HEK293T (cell line): ENCODE measurements around the gene GHR.

ENCODE experiments used
- CTCF ChIA-PET: fragments of 350-600 bp; formaldehyde crosslinking; extraction: SDS; loops from one replicate; lab custom pipeline; 2021; ENCODE audit warnings: antibody characterized with exemption, inconsistent platforms; lab: Yijun Ruan, JAX
- POLR2A ChIA-PET: fragments of 350-600 bp; formaldehyde crosslinking; extraction: SDS; loops from one replicate; lab custom pipeline; 2020; ENCODE audit warnings: antibody characterized with exemption, inconsistent platforms; lab: Yijun Ruan, JAX
- DNase-seq: peaks from one replicate; pipeline ENCODE4 v3.0.0; 2012; ENCODE audit warnings: mixed read lengths; ENCODE audit errors: extremely low spot score
- ARNT ChIP-seq: fragments of 450-650 bp; IDR thresholded peaks from 2 replicates; pipeline ENCODE4 v1.6.1; 2017; ENCODE audit warnings: mild to moderate bottlenecking
- BHLHE40 ChIP-seq: fragments of 450-650 bp; IDR thresholded peaks from 2 replicates; pipeline ENCODE4 v1.6.1; 2016; ENCODE audit warnings: mild to moderate bottlenecking, moderate library complexity, borderline replicate concordance
- CTBP1 ChIP-seq: fragments of 450-650 bp; IDR thresholded peaks from 2 replicates; pipeline ENCODE4 v1.6.1; 2016; ENCODE audit warnings: borderline replicate concordance
- ELF4 ChIP-seq: fragments of 450-650 bp; IDR thresholded peaks from 2 replicates; pipeline ENCODE4 v1.6.1; 2017; ENCODE audit warnings: antibody characterized with exemption
- FOXA1 ChIP-seq: fragments of 450-650 bp; IDR thresholded peaks from 2 replicates; pipeline ENCODE4 v1.6.1; 2016; ENCODE audit warnings: mild to moderate bottlenecking
- FOXK2 ChIP-seq: fragments of 450-650 bp; IDR thresholded peaks from 2 replicates; pipeline ENCODE4 v1.6.1; 2016; ENCODE audit warnings: mild to moderate bottlenecking
- FOXM1 ChIP-seq: fragments of 450-650 bp; IDR thresholded peaks from 2 replicates; pipeline ENCODE4 v1.6.1; 2017; ENCODE audit warnings: mild to moderate bottlenecking, borderline replicate concordance
- HDGF ChIP-seq: fragments of 450-650 bp; IDR thresholded peaks from 2 replicates; pipeline ENCODE4 v1.6.1; 2017; ENCODE audit warnings: antibody characterized with exemption, borderline replicate concordance
- L3MBTL2 ChIP-seq: fragments of 450-650 bp; conservative IDR thresholded peaks from 2 replicates; pipeline ENCODE4 v1.6.1; 2016; ENCODE audit warnings: mild to moderate bottlenecking
- LEF1 ChIP-seq: fragments of 450-650 bp; IDR thresholded peaks from 2 replicates; pipeline ENCODE4 v1.6.1; 2017; ENCODE audit warnings: mild to moderate bottlenecking, borderline replicate concordance
- NFRKB ChIP-seq: fragments of 450-650 bp; IDR thresholded peaks from 2 replicates; pipeline ENCODE4 v1.6.1; 2016; ENCODE audit warnings: mild to moderate bottlenecking, moderate library complexity
- PKNOX1 ChIP-seq: fragments of 450-650 bp; IDR thresholded peaks from 2 replicates; pipeline ENCODE4 v1.6.1; 2016
- SP1 ChIP-seq: fragments of 450-650 bp; IDR thresholded peaks from 2 replicates; pipeline ENCODE4 v1.6.1; 2017
- SUZ12 ChIP-seq: fragments of 450-650 bp; IDR thresholded peaks from 2 replicates; pipeline ENCODE4 v1.6.1; 2016; ENCODE audit warnings: mild to moderate bottlenecking
- TARDBP ChIP-seq: fragments of 450-650 bp; IDR thresholded peaks from 2 replicates; pipeline ENCODE4 v1.6.1; 2016
- ZNF384 ChIP-seq: fragments of 450-650 bp; IDR thresholded peaks from 2 replicates; pipeline ENCODE4 v1.6.1; 2016

GHR gene

GRCh38 chr5:42753099-42753498 is 329.9 kb downstream of the GHR start:
- POLR2A ChIA-PET, result no interaction called here
- TF ChIP-seq FOXK2 (no peak), PKNOX1 (peak; percentile 67), SUZ12 (no peak)
- DNase-seq, result peak; percentile 17
- CTCF ChIA-PET, result interaction anchor here (0.7 to 2.8 kb wide), 2 partner anchors 8 to 329 kb away, joined by 3 to 9 read pairs; no protein-coding TSS in a partner anchor

- DNase-seq, result no peak
- ChIA-PET POLR2A (no interaction called here), CTCF (no interaction called here)
- TF ChIP-seq CTBP1, result no peak
- TF ChIP-seq ZNF384, result no peak
- no peak for TF ChIP-seq FOXA1
- no peak for TF ChIP-seq NFRKB
- TF ChIP-seq FOXM1, result no peak
- no peak for TF ChIP-seq SP1
- TF ChIP-seq L3MBTL2, result no peak
- no peak for TF ChIP-seq SUZ12
- no peak for TF ChIP-seq FOXK2
- no peak for TF ChIP-seq BHLHE40
- no peak for TF ChIP-seq ELF4
- no peak for TF ChIP-seq ARNT
- TF ChIP-seq LEF1, result no peak
- TF ChIP-seq PKNOX1, result no peak
- no peak for TF ChIP-seq TARDBP
- TF ChIP-seq HDGF, result no peak
These were observed 333.7 kb downstream of the GHR start, which contains the start of gene CCDC152 for GRCh38 chr5:42756606-42757601. TSS of gene CCDC152 (plus strand) at chr5:42756818. CDS start at chr5:42759122, 2,304 bp downstream.

- CTCF ChIA-PET, result no interaction called here
These were observed 336.2 kb downstream of the GHR start for GRCh38 chr5:42759456-42759855.

GRCh38 chr5:42760426-42760825 is 337.2 kb downstream of the GHR start:
- DNase-seq, result no peak
- TF ChIP-seq FOXK2 (no peak), SP1 (no peak), BHLHE40 (no peak), LEF1 (no peak), NFRKB (no peak), TARDBP (no peak), FOXM1 (no peak), SUZ12 (no peak), ARNT (no peak), HDGF (no peak), ELF4 (no peak), L3MBTL2 (no peak), ZNF384 (no peak), CTBP1 (no peak), PKNOX1 (no peak)
- CTCF ChIA-PET, result no interaction called here
- POLR2A ChIA-PET, result no interaction called here

More at GRCh38 chr5:42759456-42759855, 336.2 kb downstream of the GHR start:
- POLR2A ChIA-PET, result no interaction called here
- TF ChIP-seq BHLHE40, result no peak
- no peak for TF ChIP-seq TARDBP
- TF ChIP-seq FOXK2, result no peak
- no peak for TF ChIP-seq ZNF384
- no peak for TF ChIP-seq PKNOX1
- no peak for TF ChIP-seq LEF1
- TF ChIP-seq FOXM1, result no peak
- no peak for TF ChIP-seq L3MBTL2
- TF ChIP-seq SP1, result no peak
- no peak for DNase-seq

- ChIA-PET POLR2A (no interaction called here), CTCF (no interaction called here)
- no peak for DNase-seq
- no peak for TF ChIP-seq ARNT
- TF ChIP-seq SP1, result no peak
- no peak for TF ChIP-seq FOXA1
- TF ChIP-seq SUZ12, result no peak
- no peak for TF ChIP-seq HDGF
- no peak for TF ChIP-seq FOXK2
- no peak for TF ChIP-seq CTBP1
These were observed 338.6 kb downstream of the GHR start for GRCh38 chr5:42761791-42762190.
